ENCODE measurements around the gene MDM4. TPM values are rescaled to one million over a fixed set of nuclear protein-coding genes. Genes with fewer than 3 reads are reported as not detected.

The MDM4 gene
- total and polyA plus RNA-seq, 2 donors (not counting 1 experiment from before 2014, with no cell fraction given): 23.6 to 41.0 TPM

DNA sequence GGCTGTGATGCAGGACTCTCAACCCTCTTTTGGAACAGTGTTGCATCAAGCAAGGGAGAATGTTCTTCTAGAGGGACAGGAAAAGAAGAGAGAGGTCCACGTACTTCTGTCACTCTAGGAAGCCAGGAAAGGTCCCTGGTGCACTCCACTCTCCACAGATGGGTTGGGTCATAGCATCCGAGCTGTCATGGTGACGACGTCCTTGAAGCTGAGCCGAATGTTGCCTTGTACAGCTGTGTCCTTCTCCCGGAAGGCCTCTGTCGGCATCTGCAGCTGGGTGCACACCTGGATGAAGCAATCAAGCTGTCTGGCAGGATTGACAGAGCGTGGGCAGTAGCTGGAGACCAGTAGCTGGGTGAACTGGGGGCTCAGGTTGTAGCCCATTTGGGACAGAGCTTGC lies 12.5 kb downstream of the MDM4 start:
- H3K4me3 ChIP-seq (replicated peaks in 1 of 4; ENCODE audit: control extremely low read depth in 1 of 4, insufficient read depth in 1 of 4, low read depth in 3 of 4, low read length in 4 of 4): no peak overlapping the region

DNA sequence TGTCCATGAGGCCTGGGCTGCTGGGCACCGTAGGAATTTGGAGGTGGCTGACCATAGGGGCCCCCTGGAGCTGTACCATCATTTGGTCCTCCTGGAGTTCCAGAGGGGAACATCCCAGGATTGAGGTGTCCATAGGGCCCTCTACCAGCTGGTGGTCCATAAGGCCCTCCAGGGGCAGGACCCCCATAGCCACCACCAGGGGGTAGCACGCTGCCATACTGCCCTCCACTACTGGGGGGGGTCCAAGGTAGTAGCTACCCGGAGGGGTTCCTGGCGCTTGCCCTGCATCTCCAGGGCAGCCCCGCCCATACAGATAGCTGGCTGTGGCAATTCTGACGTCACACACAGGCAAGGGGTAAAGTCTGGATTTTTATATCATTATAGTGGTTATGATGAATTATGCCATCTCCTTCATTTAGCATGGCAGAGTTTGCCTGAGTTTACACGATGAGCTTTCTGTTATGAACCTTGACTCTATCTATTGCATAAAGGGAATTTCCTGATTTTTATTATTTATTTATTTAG lies 13.2 kb downstream of the MDM4 start:
- no peak overlapping the region for H3K4me2 ChIP-seq (ENCODE audit: extremely low read depth, insufficient read depth, low read length)
- no peak for DNase-seq (ENCODE audit: low read depth in 2 of 2)
- no peak overlapping the region for H3K4me3 ChIP-seq (replicated peaks in 1 of 4; ENCODE audit: control extremely low read depth in 1 of 4, insufficient read depth in 1 of 4, low read depth in 3 of 4, low read length in 4 of 4)
- TF ChIP-seq EZH2 (IDR thresholded peaks at IDR 0.05; ENCODE audit: low read length, missing control alignments): no peak
- TF ChIP-seq, protein P1, sequence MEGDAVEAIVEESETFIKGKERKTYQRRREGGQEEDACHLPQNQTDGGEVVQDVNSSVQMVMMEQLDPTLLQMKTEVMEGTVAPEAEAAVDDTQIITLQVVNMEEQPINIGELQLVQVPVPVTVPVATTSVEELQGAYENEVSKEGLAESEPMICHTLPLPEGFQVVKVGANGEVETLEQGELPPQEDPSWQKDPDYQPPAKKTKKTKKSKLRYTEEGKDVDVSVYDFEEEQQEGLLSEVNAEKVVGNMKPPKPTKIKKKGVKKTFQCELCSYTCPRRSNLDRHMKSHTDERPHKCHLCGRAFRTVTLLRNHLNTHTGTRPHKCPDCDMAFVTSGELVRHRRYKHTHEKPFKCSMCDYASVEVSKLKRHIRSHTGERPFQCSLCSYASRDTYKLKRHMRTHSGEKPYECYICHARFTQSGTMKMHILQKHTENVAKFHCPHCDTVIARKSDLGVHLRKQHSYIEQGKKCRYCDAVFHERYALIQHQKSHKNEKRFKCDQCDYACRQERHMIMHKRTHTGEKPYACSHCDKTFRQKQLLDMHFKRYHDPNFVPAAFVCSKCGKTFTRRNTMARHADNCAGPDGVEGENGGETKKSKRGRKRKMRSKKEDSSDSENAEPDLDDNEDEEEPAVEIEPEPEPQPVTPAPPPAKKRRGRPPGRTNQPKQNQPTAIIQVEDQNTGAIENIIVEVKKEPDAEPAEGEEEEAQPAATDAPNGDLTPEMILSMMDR (conservative IDR thresholded peaks at IDR 0.05 in 1 of 2, IDR thresholded peaks at IDR 0.05 in 1 of 2; ENCODE audit: low read depth in 1 of 2, low read length in 2 of 2): peak in 1 of 2 donors; percentile 3
- peaks cover 13% of the 10 kb centered on the region for H3K36me3 ChIP-seq (ENCODE audit: control insufficient read depth, insufficient read depth, low read length)
- no peak overlapping the region for H2AFZ ChIP-seq (ENCODE audit: low read length)
- H3K27ac ChIP-seq (ENCODE audit: insufficient read depth, low read length): no peak overlapping the region
- no peaks in the 10 kb centered on the region for H3K9me3 ChIP-seq (ENCODE audit: control insufficient read depth, insufficient read depth, low read depth, low read length)
- H3K4me1 ChIP-seq (ENCODE audit: control insufficient read depth, extremely low read depth, insufficient read depth, low read length): no peaks in the 10 kb centered on the region
- H4K20me1 ChIP-seq (ENCODE audit: control insufficient read depth, extremely low read depth, insufficient read depth, low read length): no peaks in the 10 kb centered on the region
- H3K9ac ChIP-seq (ENCODE audit: insufficient read depth, low read length): no peak overlapping the region
- H3K27me3 ChIP-seq (ENCODE audit: control insufficient read depth, insufficient read depth, low read length): no peaks in the 10 kb centered on the region
- peaks cover 5% of the 10 kb centered on the region for H3K79me2 ChIP-seq (ENCODE audit: control insufficient read depth, insufficient read depth, low read length)

More for the DNA sequence above, 12.5 kb downstream of the MDM4 start:
- no peak overlapping the region for H3K27ac ChIP-seq (ENCODE audit: insufficient read depth, low read length)
- H4K20me1 ChIP-seq (ENCODE audit: control insufficient read depth, extremely low read depth, insufficient read depth, low read length): no peaks in the 10 kb centered on the region
- no peak for DNase-seq (ENCODE audit: low read depth in 2 of 2)
- H3K36me3 ChIP-seq (ENCODE audit: control insufficient read depth, insufficient read depth, low read length): peaks cover 13% of the 10 kb centered on the region
- H3K79me2 ChIP-seq (ENCODE audit: control insufficient read depth, insufficient read depth, low read length): peaks cover 10% of the 10 kb centered on the region
- H2AFZ ChIP-seq (ENCODE audit: low read length): no peak overlapping the region
- H3K4me2 ChIP-seq (ENCODE audit: extremely low read depth, insufficient read depth, low read length): no peak overlapping the region
- H3K27me3 ChIP-seq (ENCODE audit: control insufficient read depth, insufficient read depth, low read length): no peaks in the 10 kb centered on the region
- H3K9ac ChIP-seq (ENCODE audit: insufficient read depth, low read length): no peak overlapping the region
- H3K4me1 ChIP-seq (ENCODE audit: control insufficient read depth, extremely low read depth, insufficient read depth, low read length): no peaks in the 10 kb centered on the region
- TF ChIP-seq, protein P1 (conservative IDR thresholded peaks at IDR 0.05 in 1 of 2, IDR thresholded peaks at IDR 0.05 in 1 of 2; ENCODE audit: low read depth in 1 of 2, low read length in 2 of 2): no peak
- no peak for TF ChIP-seq EZH2 (IDR thresholded peaks at IDR 0.05; ENCODE audit: low read length, missing control alignments)
- no peaks in the 10 kb centered on the region for H3K9me3 ChIP-seq (ENCODE audit: control insufficient read depth, insufficient read depth, low read depth, low read length)

DNA sequence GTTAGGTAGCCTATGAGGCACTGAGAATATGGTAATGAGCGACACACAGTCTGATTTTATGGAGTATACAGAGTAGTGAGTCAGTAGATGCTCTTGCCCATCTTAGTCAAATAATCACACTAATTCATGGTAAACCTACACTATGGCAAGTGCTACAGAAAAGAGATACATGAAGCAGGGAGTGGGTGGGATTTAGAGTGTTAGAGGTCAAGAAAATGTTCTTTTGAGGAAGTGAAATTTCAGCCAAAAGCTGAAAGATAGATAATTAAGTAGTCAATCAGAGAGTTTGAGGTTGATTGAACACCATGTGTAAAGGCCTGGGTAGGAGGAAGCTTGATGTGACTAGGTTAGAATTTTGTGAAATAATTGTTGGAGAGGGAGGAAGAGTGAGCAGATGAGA lies 14.7 kb downstream of the MDM4 start:
- Histone ChIP-seq H3K9ac (ENCODE audit: insufficient read depth, low read length) (no peak overlapping the region), H3K79me2 (ENCODE audit: control insufficient read depth, insufficient read depth, low read length) (no peaks in the 10 kb centered on the region), H3K4me1 (ENCODE audit: control insufficient read depth, extremely low read depth, insufficient read depth, low read length) (no peaks in the 10 kb centered on the region), H3K27me3 (ENCODE audit: control insufficient read depth, insufficient read depth, low read length) (no peaks in the 10 kb centered on the region), H3K36me3 (ENCODE audit: control insufficient read depth, insufficient read depth, low read length) (peaks cover 11% of the 10 kb centered on the region), H2AFZ (ENCODE audit: low read length) (no peak overlapping the region), H3K4me3 (replicated peaks in 1 of 4; ENCODE audit: control extremely low read depth in 1 of 4, insufficient read depth in 1 of 4, low read depth in 3 of 4, low read length in 4 of 4) (no peak overlapping the region), H3K9me3 (ENCODE audit: control insufficient read depth, insufficient read depth, low read depth, low read length) (no peaks in the 10 kb centered on the region), H3K27ac (ENCODE audit: insufficient read depth, low read length) (no peak overlapping the region), H4K20me1 (ENCODE audit: control insufficient read depth, extremely low read depth, insufficient read depth, low read length) (no peaks in the 10 kb centered on the region), H3K4me2 (ENCODE audit: extremely low read depth, insufficient read depth, low read length) (no peak overlapping the region)
- no peak for DNase-seq (ENCODE audit: low read depth in 2 of 2)
- TF ChIP-seq, protein P1 (conservative IDR thresholded peaks at IDR 0.05 in 1 of 2, IDR thresholded peaks at IDR 0.05 in 1 of 2; ENCODE audit: low read depth in 1 of 2, low read length in 2 of 2): no peak

Measured in fibroblast of lung (primary cell).